Measurements from ENCODE around the gene CENPT. TPM values are rescaled to one million over a fixed set of nuclear protein-coding genes. Genes with fewer than 3 reads are reported as not detected.

The CENPT gene
- total and polyA plus RNA-seq, 2 of the 13 experiments (the other 11 are each of a cell fraction or from before 2014, with no cell fraction given) = 40.9 to 43.3 TPM

GRCh38 chr16:67806428-67807147, 40.9 kb downstream of the CENPT start, which contains the start of the genes RANBP10 and TSNAXIP1 (continued):
- no peak for TF ChIP-seq ZNF781 (CRISPR knock-in tag; IDR thresholded peaks at IDR 0.05; ENCODE audit: borderline replicate concordance, not compliant biosample characterization)
- TF ChIP-seq, protein P1, sequence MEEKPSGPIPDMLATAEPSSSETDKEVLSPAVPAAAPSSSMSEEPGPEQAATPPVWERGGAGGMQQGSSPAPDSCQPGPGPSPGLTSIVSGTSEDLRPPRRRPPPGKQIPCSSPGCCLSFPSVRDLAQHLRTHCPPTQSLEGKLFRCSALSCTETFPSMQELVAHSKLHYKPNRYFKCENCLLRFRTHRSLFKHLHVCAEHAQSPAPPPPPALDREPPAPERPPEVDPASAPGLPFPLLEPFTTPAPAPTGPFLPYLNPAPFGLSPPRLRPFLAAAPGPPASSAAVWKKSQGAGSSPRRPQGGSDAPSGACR (CRISPR knock-in tag; IDR thresholded peaks at IDR 0.05) = peak; percentile 68; the same call in 1 of the 2 replicates
- TF ChIP-seq NFYB (CRISPR knock-in tag; IDR thresholded peaks at IDR 0.05) = peak; percentile 88
- no peak for TF ChIP-seq ZNF558 (CRISPR knock-in tag; IDR thresholded peaks at IDR 0.05; ENCODE audit: borderline replicate concordance)
- no peak for TF ChIP-seq RCOR2 (CRISPR knock-in tag; IDR thresholded peaks at IDR 0.05)
- TF ChIP-seq, protein P2, sequence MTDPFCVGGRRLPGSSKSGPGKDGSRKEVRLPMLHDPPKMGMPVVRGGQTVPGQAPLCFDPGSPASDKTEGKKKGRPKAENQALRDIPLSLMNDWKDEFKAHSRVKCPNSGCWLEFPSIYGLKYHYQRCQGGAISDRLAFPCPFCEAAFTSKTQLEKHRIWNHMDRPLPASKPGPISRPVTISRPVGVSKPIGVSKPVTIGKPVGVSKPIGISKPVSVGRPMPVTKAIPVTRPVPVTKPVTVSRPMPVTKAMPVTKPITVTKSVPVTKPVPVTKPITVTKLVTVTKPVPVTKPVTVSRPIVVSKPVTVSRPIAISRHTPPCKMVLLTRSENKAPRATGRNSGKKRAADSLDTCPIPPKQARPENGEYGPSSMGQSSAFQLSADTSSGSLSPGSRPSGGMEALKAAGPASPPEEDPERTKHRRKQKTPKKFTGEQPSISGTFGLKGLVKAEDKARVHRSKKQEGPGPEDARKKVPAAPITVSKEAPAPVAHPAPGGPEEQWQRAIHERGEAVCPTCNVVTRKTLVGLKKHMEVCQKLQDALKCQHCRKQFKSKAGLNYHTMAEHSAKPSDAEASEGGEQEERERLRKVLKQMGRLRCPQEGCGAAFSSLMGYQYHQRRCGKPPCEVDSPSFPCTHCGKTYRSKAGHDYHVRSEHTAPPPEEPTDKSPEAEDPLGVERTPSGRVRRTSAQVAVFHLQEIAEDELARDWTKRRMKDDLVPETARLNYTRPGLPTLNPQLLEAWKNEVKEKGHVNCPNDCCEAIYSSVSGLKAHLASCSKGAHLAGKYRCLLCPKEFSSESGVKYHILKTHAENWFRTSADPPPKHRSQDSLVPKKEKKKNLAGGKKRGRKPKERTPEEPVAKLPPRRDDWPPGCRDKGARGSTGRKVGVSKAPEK (CRISPR knock-in tag; IDR thresholded peaks at IDR 0.05; ENCODE audit: borderline replicate concordance) = no peak
- TF ChIP-seq FOSL1 (CRISPR knock-in tag; IDR thresholded peaks at IDR 0.05; ENCODE audit: borderline replicate concordance) = no peak
- TF ChIP-seq SRSF4 (IDR thresholded peaks at IDR 0.05; ENCODE audit: low read depth, low read length, poor library complexity, severe bottlenecking) = no peak
- peak; percentile 42; the same call in 1 of the 2 replicates for TF ChIP-seq TARDBP (CRISPR knock-in tag; IDR thresholded peaks at IDR 0.05)
- 0 out of 2 replicates have a peak, but pooled peaks have one; percentile 47 for TF ChIP-seq ZNF337 (CRISPR knock-in tag; IDR thresholded peaks at IDR 0.05; ENCODE audit: borderline replicate concordance, low read depth)
- peak; percentile 83 for TF ChIP-seq ZNF788 (CRISPR knock-in tag; IDR thresholded peaks at IDR 0.05; ENCODE audit: borderline replicate concordance)
- no peak for TF ChIP-seq ZNF382 (CRISPR knock-in tag; IDR thresholded peaks at IDR 0.05; ENCODE audit: borderline replicate concordance)
- TF ChIP-seq GPN1 (CRISPR knock-in tag; IDR thresholded peaks at IDR 0.05; ENCODE audit: borderline replicate concordance) = peak; percentile 66; the same call in 1 of the 2 replicates
- TF ChIP-seq, protein P3, sequence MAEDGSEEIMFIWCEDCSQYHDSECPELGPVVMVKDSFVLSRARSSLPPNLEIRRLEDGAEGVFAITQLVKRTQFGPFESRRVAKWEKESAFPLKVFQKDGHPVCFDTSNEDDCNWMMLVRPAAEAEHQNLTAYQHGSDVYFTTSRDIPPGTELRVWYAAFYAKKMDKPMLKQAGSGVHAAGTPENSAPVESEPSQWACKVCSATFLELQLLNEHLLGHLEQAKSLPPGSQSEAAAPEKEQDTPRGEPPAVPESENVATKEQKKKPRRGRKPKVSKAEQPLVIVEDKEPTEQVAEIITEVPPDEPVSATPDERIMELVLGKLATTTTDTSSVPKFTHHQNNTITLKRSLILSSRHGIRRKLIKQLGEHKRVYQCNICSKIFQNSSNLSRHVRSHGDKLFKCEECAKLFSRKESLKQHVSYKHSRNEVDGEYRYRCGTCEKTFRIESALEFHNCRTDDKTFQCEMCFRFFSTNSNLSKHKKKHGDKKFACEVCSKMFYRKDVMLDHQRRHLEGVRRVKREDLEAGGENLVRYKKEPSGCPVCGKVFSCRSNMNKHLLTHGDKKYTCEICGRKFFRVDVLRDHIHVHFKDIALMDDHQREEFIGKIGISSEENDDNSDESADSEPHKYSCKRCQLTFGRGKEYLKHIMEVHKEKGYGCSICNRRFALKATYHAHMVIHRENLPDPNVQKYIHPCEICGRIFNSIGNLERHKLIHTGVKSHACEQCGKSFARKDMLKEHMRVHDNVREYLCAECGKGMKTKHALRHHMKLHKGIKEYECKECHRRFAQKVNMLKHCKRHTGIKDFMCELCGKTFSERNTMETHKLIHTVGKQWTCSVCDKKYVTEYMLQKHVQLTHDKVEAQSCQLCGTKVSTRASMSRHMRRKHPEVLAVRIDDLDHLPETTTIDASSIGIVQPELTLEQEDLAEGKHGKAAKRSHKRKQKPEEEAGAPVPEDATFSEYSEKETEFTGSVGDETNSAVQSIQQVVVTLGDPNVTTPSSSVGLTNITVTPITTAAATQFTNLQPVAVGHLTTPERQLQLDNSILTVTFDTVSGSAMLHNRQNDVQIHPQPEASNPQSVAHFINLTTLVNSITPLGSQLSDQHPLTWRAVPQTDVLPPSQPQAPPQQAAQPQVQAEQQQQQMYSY (CRISPR knock-in tag; IDR thresholded peaks at IDR 0.05) = no peak
- no peak for TF ChIP-seq ZNF878 (CRISPR knock-in tag; IDR thresholded peaks at IDR 0.05)
- 0 out of 2 replicates have a peak, but pooled peaks have one; percentile 79 for TF ChIP-seq ELF4 (CRISPR knock-in tag; IDR thresholded peaks at IDR 0.05; ENCODE audit: borderline replicate concordance)
- no peak for TF ChIP-seq SOX5 (CRISPR knock-in tag; IDR thresholded peaks at IDR 0.05; ENCODE audit: borderline replicate concordance)
- TF ChIP-seq ZNF232 (CRISPR knock-in tag; IDR thresholded peaks at IDR 0.05; ENCODE audit: borderline replicate concordance) = no peak
- TF ChIP-seq, protein P4, sequence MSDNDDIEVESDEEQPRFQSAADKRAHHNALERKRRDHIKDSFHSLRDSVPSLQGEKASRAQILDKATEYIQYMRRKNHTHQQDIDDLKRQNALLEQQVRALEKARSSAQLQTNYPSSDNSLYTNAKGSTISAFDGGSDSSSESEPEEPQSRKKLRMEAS (IDR thresholded peaks at IDR 0.05) = peak; percentile 52; the same call in 1 of the 2 replicates
- TF ChIP-seq ZNF33A (CRISPR knock-in tag; IDR thresholded peaks at IDR 0.05; ENCODE audit: borderline replicate concordance) = no peak
- TF ChIP-seq FOXC1 (CRISPR knock-in tag; IDR thresholded peaks at IDR 0.05; ENCODE audit: borderline replicate concordance) = peak; percentile 57; the same call in 1 of the 2 replicates
